Spleen (tissue), 7 donors: Measurements from ENCODE around the gene NR5A1.

Experiments
- POLR2A ChIP-seq, 3 donors: fragments of 450-650 bp; IDR thresholded peaks; one replicate each; pipeline ENCODE4 v1.5.1; 2017; ENCODE audit warnings: antibody characterized with exemption in 3 of 3, mild to moderate bottlenecking in 1 of 3
- POLR2AphosphoS5 ChIP-seq, 3 donors: sonication (generic); formaldehyde crosslinking; IDR thresholded peaks; one replicate each; pipeline ENCODE4 v1.5.1; 2017; ENCODE audit warnings: antibody characterized with exemption in 3 of 3
- TF ChIP-seq, protein P1 (sequence below), 11 experiments: fragments of 200-600 bp in 7 of 11; fragments of 450-650 bp in 4 of 11; sonication (generic) in 4 of 11; IDR thresholded peaks in 8 of 11; conservative IDR thresholded peaks in 3 of 11; 1 replicate in 7 of 11; 2 replicates in 4 of 11; pipeline versions ENCODE4 v1.4.0 to v1.8.0; 2016 to 2021; ENCODE audit warnings: antibody characterized with exemption in 11 of 11, inconsistent platforms in 4 of 11, mild to moderate bottlenecking in 1 of 11
- donor health status: DM: no; HTN: no; CAD: no; lungs with moderate emphysema.
- donor health status: DM: no; HTN: no; CAD: no.
- donor health status: DM: no; HTN: no; CAD: no.

DNA sequence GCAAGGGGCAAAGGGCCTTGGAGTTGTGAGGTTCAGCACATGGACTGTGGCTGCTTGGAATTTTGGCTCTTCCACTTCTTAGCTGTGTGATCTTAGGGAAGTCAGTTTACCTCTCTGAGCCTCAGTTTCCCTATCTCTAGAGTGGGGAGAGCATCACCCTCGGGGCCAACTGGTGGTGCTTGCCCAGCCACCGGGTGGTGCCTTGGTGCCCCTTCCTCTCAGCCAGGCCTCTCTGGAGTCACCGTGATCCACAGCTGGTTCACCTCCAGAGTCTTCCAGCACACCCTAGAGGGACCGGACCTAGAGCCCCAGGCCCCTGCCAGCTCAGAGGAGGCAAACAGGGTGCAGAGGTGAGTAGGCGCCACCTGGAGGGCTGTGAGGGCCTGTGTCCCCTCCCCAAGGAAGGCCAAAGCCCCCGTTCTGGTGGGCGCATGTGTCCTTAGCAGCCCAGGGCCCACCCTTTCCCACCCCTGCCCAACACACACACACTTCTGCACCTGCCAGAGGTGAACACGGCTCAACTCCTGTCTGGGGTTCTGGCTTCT lies 49.2 kb downstream of the NR5A1 start:
- TF ChIP-seq, protein P1, sequence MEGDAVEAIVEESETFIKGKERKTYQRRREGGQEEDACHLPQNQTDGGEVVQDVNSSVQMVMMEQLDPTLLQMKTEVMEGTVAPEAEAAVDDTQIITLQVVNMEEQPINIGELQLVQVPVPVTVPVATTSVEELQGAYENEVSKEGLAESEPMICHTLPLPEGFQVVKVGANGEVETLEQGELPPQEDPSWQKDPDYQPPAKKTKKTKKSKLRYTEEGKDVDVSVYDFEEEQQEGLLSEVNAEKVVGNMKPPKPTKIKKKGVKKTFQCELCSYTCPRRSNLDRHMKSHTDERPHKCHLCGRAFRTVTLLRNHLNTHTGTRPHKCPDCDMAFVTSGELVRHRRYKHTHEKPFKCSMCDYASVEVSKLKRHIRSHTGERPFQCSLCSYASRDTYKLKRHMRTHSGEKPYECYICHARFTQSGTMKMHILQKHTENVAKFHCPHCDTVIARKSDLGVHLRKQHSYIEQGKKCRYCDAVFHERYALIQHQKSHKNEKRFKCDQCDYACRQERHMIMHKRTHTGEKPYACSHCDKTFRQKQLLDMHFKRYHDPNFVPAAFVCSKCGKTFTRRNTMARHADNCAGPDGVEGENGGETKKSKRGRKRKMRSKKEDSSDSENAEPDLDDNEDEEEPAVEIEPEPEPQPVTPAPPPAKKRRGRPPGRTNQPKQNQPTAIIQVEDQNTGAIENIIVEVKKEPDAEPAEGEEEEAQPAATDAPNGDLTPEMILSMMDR (IDR thresholded peaks at IDR 0.05 in 8 of 11, conservative IDR thresholded peaks at IDR 0.05 in 3 of 11) = no peak
- TF ChIP-seq POLR2AphosphoS5 (IDR thresholded peaks at IDR 0.05) (no peak), POLR2A (IDR thresholded peaks at IDR 0.05) (no peak)
